GM23338 (cell line): Measurements from ENCODE around the gene RMC1. TPM values are rescaled to one million over a fixed set of nuclear protein-coding genes. Genes with fewer than 3 reads are reported as not detected.

Source experiments
- ATAC-seq: fragments of 200-7000 bp; cut with Tn5 transposase; 3 replicates; pipeline ENCODE4 v1.9.1; 2020
- DNase-seq: peaks from one replicate; pipeline ENCODE4 v3.0.0-alpha.2; 2015; ENCODE audit warnings: low spot score
- H2AFZ ChIP-seq: fragments of 200-600 bp; sonication (generic); 2 replicates; pipeline ENCODE4 v1.8.0; 2016; ENCODE audit warnings: antibody characterized with exemption, mild to moderate bottlenecking, moderate library complexity
- H3F3A ChIP-seq: fragments of 200-600 bp; sonication (generic); replicated peaks from 2 replicates; pipeline ENCODE4 v1.8.0; 2017; ENCODE audit warnings: antibody characterized with exemption, mixed run types, low read depth
- H3K27ac ChIP-seq: fragments of 200-600 bp; sonication (generic); 2 replicates; pipeline ENCODE4 v1.6.1; 2016; ENCODE audit warnings: low read depth
- H3K27me3 ChIP-seq: fragments of 200-600 bp; sonication (generic); 2 replicates; pipeline ENCODE4 v1.8.0; 2016; ENCODE audit warnings: mild to moderate bottlenecking, mixed run types, moderate library complexity; ENCODE audit not compliant: insufficient read depth
- H3K36me3 ChIP-seq: fragments of 200-600 bp; sonication (generic); 2 replicates; pipeline ENCODE4 v1.8.0; 2016; ENCODE audit warnings: mild to moderate bottlenecking; ENCODE audit not compliant: insufficient read depth
- H3K4me1 ChIP-seq: fragments of 200-600 bp; sonication (generic); 2 replicates; pipeline ENCODE4 v1.8.0; 2016; ENCODE audit warnings: mild to moderate bottlenecking, moderate library complexity; ENCODE audit not compliant: insufficient read depth
- H3K4me2 ChIP-seq: fragments of 200-600 bp; sonication (generic); 2 replicates; pipeline ENCODE4 v1.7.1; 2017; ENCODE audit warnings: mixed run types
- H3K4me3 ChIP-seq: fragments of 200-600 bp; sonication (generic); 2 replicates; pipeline ENCODE4 v1.6.1; 2016; ENCODE audit warnings: mixed run types
- H3K79me2 ChIP-seq: fragments of 200-600 bp; sonication (generic); replicated peaks from 2 replicates; pipeline ENCODE4 v1.8.0; 2017; ENCODE audit warnings: mild to moderate bottlenecking; ENCODE audit not compliant: insufficient read depth
- H3K9me2 ChIP-seq: fragments of 200-600 bp; sonication (generic); 2 replicates; pipeline ENCODE4 v1.8.0; 2017; ENCODE audit not compliant: insufficient read depth
- H4K20me1 ChIP-seq: fragments of 200-600 bp; sonication (generic); replicated peaks from 2 replicates; pipeline ENCODE4 v1.8.0; 2017; ENCODE audit warnings: mild to moderate bottlenecking; ENCODE audit not compliant: insufficient read depth
- H3K27ac Mint-ChIP-seq: 2 replicates; pipeline ENCODE4 v1.8.0; 2020; ENCODE audit warnings: inconsistent platforms, mild to moderate bottlenecking, moderate library complexity, mixed read lengths
- H3K27me3 Mint-ChIP-seq: 3 replicates; pipeline ENCODE4 v1.8.0; 2022; ENCODE audit warnings: low read depth, mild to moderate bottlenecking, moderate library complexity, mixed read lengths, inconsistent platforms; ENCODE audit not compliant: insufficient read depth, poor library complexity
- H3K36me3 Mint-ChIP-seq: 3 replicates; pipeline ENCODE4 v1.8.0; 2021; ENCODE audit warnings: low read depth, mild to moderate bottlenecking, inconsistent platforms, moderate library complexity, mixed read lengths
- H3K4me1 Mint-ChIP-seq: 3 replicates; pipeline ENCODE4 v1.8.0; 2020; ENCODE audit warnings: mild to moderate bottlenecking, inconsistent platforms, mixed read lengths
- H3K4me3 Mint-ChIP-seq: 3 replicates; pipeline ENCODE4 v1.8.0; 2021; ENCODE audit warnings: moderate library complexity, mild to moderate bottlenecking, inconsistent platforms, mixed read lengths
- H3K9me3 Mint-ChIP-seq: 3 replicates; pipeline ENCODE4 v1.8.0; 2020; ENCODE audit warnings: moderate library complexity, mild to moderate bottlenecking, inconsistent platforms, mixed read lengths
- CTCF ChIP-seq, 2 experiments: fragments of 200-600 bp in 1 of 2; sonication (generic) in 1 of 2; conservative IDR thresholded peaks; 2 replicates each; pipeline versions ENCODE4 v1.5.1 to v1.6.1; 2016 to 2017; ENCODE audit warnings: antibody characterized with exemption in 2 of 2, low read depth in 2 of 2, mild to moderate bottlenecking in 2 of 2, moderate library complexity in 1 of 2
- ETS1 ChIP-seq: IDR thresholded peaks from 2 replicates; pipeline ENCODE4 v1.6.1; 2016; ENCODE audit warnings: antibody characterized with exemption
- EZH2phosphoT487 ChIP-seq: fragments of 200-600 bp; sonication (generic); IDR thresholded peaks from one replicate; pipeline ENCODE4 v1.8.1; 2018; ENCODE audit warnings: antibody characterized with exemption; ENCODE audit not compliant: unreplicated experiment
- JUNB ChIP-seq: IDR thresholded peaks from one replicate; pipeline ENCODE4 v1.6.1; 2016; ENCODE audit warnings: antibody characterized with exemption; ENCODE audit not compliant: unreplicated experiment
- NANOG ChIP-seq: IDR thresholded peaks from 2 replicates; pipeline ENCODE4 v1.6.1; 2016; ENCODE audit warnings: antibody characterized with exemption, borderline replicate concordance
- POLR2AphosphoS5 ChIP-seq: IDR thresholded peaks from 2 replicates; pipeline ENCODE4 v1.6.1; 2016; ENCODE audit warnings: antibody characterized with exemption, low read depth
- REST ChIP-seq: IDR thresholded peaks from one replicate; pipeline ENCODE4 v1.6.1; 2018; ENCODE audit warnings: antibody characterized with exemption; ENCODE audit not compliant: unreplicated experiment
- STAT1 ChIP-seq: IDR thresholded peaks from one replicate; pipeline ENCODE4 v1.6.1; 2016; ENCODE audit warnings: antibody characterized with exemption; ENCODE audit not compliant: unreplicated experiment
- ZNF331 ChIP-seq: fragments of 250-450 bp; sonication (Bioruptor Pico); IDR thresholded peaks from 2 replicates; pipeline ENCODE4 v1.5.0; 2020; ENCODE audit warnings: low read depth, mild to moderate bottlenecking, moderate library complexity
- ZNF462 ChIP-seq: fragments of 250-450 bp; sonication (Bioruptor Pico); IDR thresholded peaks from 2 replicates; pipeline ENCODE4 v1.5.0; 2020; ENCODE audit warnings: mild to moderate bottlenecking, moderate library complexity
- polyA plus RNA-seq: library from polyadenylated mRNA; unstranded; fragments of >200 nt; fragmentation: Nextera tagmentation; extraction: Ambion mirVana; gene quantifications from 2 replicates; pipeline ENCODE4 v1.2.1, GENCODE V29; 2016
- total RNA-seq: library from RNA; depleted of rRNA; stranded (reverse); fragments of >200 nt; shearing (Covaris generic); gene quantifications from 2 replicates; pipeline ENCODE4 v1.2.3, GENCODE V29; 2014

RMC1 gene
- total and polyA plus RNA-seq, 2 experiments from 2014 or later, result 18.9 to 24.6 TPM

- H3K4me3 ChIP-seq, result no peak overlapping the region
- H3K27ac ChIP-seq, result no peak overlapping the region
- Mint-ChIP-seq H3K4me3 (no peak overlapping the region), H3K36me3 (no peaks in the 10 kb centered on the region), H3K27ac (no peak overlapping the region), H3K27me3 (peaks cover 6% of the 10 kb centered on the region), H3K9me3 (peaks cover 5% of the 10 kb centered on the region; the same call in 1 of the 3 replicates), H3K4me1 (no peaks in the 10 kb centered on the region)
- DNase-seq (no peak), ATAC-seq (no peak)
- H3K9me2 ChIP-seq, result no peaks in the 10 kb centered on the region
- H3K36me3 ChIP-seq, result no peaks in the 10 kb centered on the region
- H3K4me1 ChIP-seq, result no peaks in the 10 kb centered on the region
- H4K20me1 ChIP-seq, result no peaks in the 10 kb centered on the region
- no peak overlapping the region for H3K4me2 ChIP-seq
- TF ChIP-seq ZNF462 (no peak), POLR2AphosphoS5 (no peak), EZH2phosphoT487 (no peak), ZNF331 (CRISPR knock-in tag) (no peak), CTCF (conservative IDR thresholded peaks at IDR 0.05; ENCODE audit: low read depth in 2 of 2) (no peak), ETS1 (no peak), STAT1 (no peak), REST (no peak), JUNB (no peak), NANOG (no peak)
- no peak overlapping the region for H2AFZ ChIP-seq
- no peaks in the 10 kb centered on the region for H3F3A ChIP-seq
- H3K27me3 ChIP-seq, result no peaks in the 10 kb centered on the region
- no peaks in the 10 kb centered on the region for H3K79me2 ChIP-seq
These were observed 8.3 kb upstream of the RMC1 start for GRCh38 chr18:23494992-23495391.
